Measurements from ENCODE around the gene POM121C.
"Not testable (repeated sequence)": the region's sequence is repeated elsewhere in the genome, so short reads cannot be mapped to it uniquely, and the experiment has no call there.

The POM121C gene

DNA sequence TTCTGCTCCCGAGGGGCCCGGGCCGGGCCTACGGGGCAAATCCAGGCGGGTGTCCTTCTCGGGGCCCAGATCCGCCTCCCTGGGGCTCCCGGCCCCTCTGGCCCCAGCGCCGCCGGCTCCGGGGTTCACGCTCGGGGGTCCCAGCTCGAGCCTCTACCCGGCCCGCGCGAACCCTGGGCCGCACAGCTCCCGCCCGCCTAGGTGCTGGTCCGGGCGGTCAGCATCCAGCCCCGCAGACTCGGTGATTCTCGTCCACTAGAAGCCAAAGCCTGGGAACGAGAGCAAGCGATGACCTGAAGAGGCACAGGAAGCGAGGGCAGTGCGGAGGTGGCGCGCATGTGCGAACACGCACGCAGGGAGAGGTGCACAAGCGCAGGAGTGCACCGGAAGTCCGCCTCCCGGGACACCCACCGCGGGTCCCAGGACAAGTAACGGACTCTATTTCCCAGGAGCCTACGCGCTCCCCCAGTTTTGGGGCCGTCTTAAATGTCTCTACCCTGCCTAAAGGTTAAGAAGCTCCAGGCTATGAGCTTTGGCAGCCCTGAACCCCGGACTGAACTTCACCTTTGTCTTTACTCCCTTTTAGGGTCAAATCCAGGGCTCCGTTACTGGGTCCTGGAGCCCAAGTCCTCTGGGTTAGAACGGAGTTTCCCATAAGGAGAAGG is at the start of gene POM121C:
Gene POM121C (minus strand): TSS at position 321 of the 665 bp plus-strand sequence. CDS start 44,803 bp downstream, outside the sequence.
- peak; percentile 93 for DNase-seq (ENCODE audit: low spot score)

DNA sequence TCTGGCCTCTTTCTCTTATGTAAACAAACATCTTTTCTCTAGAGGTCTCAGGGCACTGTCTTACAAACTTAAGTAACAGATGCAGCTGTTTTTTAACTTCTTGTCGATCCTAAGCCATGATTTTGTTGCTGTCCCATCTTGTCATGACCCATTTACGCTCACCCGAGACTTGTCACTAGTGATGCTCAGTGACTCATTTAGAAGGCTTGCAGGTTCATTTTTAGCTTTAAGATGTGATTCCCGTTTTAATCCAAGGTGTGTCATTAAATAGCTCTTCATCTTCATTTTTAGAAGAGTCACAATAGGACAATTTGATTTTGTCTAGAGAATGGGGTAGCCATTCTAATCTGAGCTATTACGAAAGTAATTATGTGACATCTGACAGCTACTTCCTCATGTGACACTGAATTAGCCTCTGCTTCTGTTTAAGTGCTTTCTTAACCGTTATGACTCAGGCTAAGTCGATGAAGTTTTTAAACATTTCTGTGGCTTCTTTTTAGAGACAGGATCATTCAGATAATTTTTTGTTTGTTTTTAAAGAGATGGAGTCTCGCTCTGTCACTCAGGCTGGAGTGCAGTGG is 48.7 kb upstream of the POM121C start:
- peak; percentile 9 for DNase-seq (ENCODE audit: low spot score)

DNA sequence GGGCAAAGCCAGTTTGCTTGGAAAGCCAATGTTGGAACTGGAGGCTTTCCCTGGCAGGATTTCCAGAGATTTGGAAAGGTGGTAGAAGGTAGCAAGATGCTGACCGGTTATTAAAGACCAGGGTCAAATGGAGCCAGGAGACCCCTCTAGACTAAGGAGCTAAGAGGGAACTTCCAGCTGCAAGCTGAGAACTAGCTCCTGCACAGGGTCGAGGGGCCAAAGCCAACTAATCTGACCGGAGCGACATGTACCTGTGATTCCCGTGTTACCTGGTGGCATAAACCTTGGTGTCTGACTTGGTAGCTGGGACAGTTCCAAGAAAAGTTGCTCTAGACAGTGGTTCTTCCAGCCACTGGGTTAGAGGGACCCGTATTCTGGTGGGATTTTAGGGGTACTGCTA is 47.8 kb upstream of the POM121C start:
- no peak for DNase-seq (ENCODE audit: low spot score)

DNA sequence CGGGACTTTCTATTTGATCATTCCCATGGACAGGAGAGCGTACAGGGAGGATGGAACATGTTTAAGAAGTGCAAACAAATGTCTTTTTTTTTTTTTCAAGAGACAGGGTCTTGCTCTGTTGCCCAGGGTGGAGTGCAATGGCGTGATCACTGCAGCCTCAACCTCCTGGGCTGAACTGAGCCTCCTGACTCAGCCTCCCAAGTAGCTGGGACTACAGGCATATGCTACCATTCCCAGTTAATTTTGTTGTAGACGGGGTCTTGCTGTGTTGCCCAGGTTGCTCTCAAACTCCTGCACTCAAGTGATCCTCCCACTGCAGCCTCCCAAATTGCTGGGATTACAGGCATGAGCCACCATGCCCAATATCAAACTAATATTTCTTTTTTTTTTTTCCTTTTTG is 46.5 kb upstream of the POM121C start:
- no peak for DNase-seq (ENCODE audit: low spot score)

DNA sequence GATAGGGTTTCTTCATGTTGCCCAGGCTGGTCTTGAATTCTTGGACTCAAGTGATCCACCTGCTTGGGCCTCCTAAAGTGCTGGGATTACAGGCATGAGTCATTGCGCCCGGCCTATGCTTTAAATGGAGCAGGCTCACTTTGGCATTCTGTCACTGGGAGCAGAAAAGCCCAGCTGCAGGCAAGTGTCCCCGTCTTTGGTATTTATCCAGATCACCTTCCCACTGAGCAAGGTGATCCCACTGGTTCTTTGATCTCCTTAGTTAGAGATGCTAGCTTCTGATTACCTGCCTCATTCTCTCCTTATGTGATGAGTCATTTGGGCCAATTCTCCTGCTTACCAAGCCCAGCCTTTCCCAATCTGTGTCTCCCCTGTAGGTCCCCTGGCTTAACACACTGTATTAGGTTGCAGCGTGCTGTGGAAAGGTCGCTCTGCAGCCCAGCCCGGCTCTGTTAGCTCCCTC is 45.3 kb upstream of the POM121C start:
- DNase-seq (ENCODE audit: low spot score), result peak; percentile 54

DNA sequence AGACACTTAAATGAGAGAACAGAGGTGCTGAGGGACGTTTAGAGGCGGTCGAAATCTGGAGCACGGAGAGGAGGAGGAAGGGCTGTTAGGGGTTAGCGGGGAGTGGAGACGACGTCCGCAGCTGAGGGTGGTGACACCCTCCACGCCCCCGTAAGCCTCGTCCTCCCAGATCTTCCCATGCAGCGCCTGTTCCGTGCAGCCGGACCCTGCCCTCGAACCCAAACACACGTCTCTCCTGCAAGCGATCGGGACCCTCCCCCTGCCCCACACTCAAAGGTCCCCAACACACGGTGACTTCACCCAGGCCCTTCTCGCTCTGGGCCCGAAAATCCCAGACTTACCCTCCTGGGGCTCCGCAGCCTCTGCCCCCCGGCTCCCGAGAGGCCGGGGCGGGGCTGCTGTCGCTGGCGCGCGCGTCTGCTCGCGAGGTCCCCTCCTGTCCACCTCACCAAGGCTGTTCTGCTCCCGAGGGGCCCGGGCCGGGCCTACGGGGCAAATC is 41.2 kb upstream of the POM121C start:
- DNase-seq (ENCODE audit: low spot score), result not testable (repeated sequence)

DNA sequence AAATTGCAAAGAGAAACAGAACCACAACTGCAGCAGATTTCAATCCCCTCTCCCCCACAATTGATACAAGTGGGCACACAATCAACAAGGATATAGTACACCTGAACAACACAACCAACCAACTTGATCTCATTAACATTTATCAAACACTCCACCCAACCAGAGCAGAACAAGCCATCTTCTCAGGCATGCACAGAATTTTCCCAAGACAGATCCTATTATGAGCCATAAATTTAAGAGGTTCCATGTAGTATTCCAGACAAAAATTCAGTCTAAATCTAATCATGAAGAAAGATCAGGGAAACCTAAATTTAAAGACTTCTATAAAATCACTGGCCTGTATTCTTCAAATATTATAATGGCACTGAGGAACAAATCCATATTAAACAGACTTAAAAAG is 35.6 kb upstream of the POM121C start:
- not testable (repeated sequence) for DNase-seq (ENCODE audit: low spot score)

DNA sequence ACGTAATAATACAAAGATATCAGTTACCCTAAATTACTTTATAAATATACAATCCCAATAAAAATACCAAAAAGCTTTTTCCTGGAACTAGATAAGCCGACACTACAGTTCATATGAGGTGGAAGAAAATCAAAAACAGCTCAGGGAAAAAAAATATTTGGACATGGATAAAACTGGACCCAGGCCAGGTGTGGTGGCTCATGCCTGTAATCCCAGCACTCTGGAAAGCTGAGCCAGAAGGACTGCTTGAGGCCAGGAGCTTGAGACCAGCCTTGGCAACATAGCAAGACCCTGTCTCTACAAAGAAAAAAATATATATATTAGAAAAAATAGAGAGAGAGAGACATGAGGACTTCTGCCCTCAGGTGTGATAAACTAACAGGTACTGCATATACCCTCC is 32.7 kb upstream of the POM121C start:
- DNase-seq (ENCODE audit: low spot score), result not testable (repeated sequence)

DNA sequence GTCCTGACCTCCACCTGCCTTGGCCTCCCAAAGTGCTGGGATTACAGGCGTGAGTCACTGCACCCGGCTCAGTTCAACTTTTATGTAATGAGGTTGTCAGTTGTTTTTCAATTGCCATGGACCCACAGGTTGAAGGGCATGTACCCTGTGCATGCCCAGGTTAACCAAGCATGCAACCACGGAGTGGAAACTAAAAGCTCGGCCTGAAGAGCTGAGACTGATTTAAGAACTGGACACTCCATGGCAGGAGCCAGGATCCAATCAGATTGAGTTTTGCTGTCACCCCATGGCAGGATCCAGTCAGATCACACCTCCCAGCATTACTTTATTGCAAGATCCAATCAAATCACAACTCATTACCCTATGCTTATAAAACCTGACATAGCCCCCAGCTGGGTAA is 22.9 kb upstream of the POM121C start:
- not testable (repeated sequence) for DNase-seq (ENCODE audit: low spot score)

DNA sequence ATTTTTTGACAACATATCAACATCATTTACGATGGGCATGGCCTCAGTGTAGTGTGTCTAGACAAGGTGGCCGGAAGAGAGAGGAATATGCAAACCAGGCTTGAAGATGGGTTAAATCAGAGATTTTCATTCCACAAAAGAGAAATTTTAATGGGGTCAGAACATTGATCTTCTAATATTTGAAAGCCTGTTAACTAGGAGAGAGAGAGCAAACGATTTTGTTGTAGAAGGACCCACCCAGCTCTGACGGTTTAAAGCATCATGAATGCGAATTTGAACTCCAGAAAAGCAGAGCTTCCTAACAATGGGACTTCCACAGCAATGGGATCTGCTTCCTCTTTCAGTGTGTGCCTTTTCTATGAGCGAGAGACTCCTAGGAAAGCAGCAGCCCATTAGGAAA is 5.9 kb upstream of the POM121C start, which contains the start of gene SPDYE5:
Gene SPDYE5 (plus strand): TSS at position 301 of the 400 bp plus-strand sequence. CDS start 1,728 bp downstream, outside the sequence.
- not testable (repeated sequence) for DNase-seq (ENCODE audit: low spot score)

DNA sequence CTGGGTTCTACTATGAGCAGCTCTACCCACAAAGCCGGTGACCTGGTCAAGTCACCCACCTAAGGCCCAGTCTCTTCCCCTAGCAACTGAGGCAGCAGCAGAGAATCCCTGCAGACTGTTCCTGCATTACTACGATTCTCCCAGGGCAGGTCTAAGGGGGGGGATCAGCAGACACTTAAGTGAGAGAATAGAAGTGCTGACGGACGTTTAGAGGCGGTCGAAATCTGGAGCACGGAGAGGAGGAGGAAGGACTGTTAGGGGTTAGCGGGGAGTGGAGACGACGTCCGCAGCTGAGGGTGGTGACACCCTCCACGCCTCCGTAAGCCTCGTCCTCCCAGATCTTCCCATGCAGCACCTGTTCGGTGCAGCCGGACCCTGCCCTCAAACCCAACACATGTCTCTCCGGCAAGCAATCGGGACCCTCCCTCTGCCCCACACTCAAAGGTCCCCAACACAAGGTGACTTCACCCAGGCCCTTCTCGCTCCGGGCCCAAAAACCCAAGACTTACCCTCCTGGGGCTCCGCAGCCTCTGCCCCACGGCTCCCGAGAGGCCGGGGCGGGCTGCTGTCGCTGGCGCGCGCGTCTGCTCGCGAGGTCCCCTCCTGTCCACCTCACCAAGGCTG is 632 bp downstream of the POM121C start:
- DNase-seq (ENCODE audit: low spot score), result not testable (repeated sequence)

DNA sequence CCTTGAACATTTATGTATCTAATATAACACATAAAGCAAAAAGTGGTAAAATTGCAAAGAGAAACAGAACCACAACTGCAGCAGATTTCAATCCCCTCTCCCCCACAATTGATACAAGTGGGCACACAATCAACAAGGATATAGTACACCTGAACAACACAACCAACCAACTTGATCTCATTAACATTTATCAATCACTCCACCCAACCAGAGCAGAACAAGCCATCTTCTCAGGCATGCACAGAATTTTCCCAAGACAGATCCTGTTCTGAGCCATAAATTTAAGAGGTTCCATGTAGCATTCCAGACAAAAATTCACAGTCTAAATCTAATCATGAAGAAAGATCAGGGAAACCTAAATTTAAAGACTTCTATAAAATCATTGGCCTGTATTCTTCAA is 5.8 kb downstream of the POM121C start:
- not testable (repeated sequence) for DNase-seq (ENCODE audit: low spot score)

DNA sequence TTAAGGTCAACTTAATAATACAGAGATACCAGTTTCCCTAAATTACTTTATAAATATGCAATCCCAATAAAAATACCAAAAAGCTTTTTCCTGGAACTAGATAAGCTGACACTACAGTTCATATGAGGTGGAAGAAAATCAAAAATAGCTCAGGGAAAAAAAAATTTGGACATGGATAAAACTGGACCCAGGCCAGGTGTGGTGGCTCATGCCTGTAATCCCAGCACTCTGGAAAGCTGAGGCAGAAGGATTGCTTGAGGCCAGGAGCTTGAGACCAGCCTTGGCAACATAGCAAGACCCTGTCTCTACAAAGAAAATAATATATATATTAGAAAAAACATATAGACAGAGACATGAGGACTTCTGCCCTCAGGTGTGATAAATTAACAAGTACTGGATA is 8.6 kb downstream of the POM121C start:
- DNase-seq (ENCODE audit: low spot score), result not testable (repeated sequence)

DNA sequence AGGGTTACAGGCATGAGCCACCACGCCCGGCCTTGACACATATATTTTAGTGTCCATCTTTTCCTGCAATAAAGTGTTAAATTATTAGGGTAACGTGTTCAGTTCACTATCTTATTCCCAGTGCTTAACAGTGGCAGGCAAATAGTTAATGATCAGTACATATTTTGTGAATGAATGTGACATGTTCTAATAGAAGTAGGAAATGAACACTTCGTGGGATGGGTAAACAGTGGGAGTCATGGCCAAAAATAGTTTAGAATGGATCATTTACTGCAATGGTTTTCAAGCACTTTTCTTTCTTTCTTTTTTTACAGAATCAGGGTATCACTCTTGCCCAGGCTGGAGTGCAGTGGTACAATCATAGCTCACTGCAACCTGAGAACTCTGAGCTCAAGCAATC is 15.9 kb downstream of the POM121C start:
- not testable (repeated sequence) for DNase-seq (ENCODE audit: low spot score)

DNA sequence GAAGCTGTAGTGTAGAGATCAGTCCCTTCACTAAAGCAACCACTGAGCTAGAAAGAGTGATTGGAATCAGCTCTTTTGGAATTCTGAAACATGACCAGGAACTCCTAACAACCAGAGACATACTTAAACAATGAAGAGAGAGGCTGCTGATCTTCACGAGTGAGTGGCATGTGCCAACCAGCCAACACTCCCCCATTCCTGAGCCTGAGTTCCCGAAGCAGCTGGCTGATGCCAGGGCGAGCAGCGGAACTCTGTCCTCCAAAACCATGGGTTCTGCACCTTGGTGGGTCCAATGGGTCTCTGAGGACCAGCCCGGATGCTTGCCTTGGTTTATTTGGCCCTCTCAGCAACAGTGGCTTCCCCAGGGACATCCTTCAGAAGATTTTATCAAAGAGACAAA is 25.6 kb downstream of the POM121C start:
- not testable (repeated sequence) for DNase-seq (ENCODE audit: low spot score)

DNA sequence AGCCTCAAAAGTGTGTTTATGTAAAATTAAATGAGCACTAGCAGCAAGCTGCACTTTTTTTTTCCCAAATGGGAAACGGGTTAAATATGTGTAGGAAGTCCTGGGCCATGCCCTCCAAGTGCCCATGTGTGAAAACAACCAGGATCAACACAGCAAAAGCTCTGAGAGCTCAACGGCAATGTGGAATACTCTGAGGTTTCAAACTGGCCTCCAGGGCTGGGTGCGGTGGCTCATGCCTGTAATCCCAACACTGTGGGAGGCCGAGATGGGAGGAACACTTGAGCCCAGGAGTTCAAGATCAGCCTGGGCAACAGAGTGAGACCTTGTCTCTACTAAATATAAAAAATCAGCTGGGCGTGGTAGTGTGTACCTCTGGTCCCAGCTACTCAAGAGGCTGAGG is 28.1 kb downstream of the POM121C start:
- not testable (repeated sequence) for DNase-seq (ENCODE audit: low spot score)

DNA sequence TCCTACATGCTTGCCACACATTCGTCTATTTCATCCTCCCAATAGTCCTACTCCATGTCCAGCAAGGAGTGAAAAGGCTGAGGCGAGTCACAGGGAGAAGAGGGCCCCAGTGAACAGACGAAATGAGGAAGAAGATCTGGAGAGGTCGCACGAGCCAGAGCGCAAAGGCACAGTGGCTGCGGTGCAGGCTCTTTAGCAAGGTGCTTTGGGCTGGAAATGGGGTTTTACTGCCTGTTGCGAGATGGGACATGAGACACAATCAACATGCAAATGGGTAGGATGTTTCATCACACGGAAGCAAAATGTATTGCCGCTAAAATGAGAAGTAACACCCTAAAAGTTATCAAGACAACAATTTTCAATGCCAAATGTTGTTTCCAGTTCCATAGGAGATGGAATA is 29.7 kb downstream of the POM121C start:
- not testable (repeated sequence) for DNase-seq (ENCODE audit: low spot score)

DNA sequence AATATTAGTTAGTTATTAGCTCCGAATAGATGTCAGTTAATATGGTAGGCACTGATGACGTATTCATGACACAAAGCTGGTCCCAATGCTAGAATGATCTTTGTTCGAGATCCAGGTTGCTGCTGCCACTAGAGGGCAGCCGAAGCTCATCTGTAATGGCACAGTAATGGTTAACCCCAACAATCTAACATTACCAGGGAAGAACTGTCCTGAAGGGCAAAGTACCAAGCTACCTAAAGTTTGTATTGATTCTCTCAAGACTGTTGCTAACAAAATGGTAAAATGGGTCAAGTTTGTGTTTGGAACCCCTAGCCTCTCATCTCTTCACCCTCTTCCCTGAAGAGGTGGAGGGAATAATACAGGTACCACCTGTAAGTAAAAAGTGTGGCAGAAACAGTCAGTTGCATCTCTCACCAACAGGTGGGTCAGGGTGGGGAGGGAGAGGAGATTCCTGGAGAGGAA is 33.6 kb downstream of the POM121C start:
- DNase-seq (ENCODE audit: low spot score), result not testable (repeated sequence)

DNA sequence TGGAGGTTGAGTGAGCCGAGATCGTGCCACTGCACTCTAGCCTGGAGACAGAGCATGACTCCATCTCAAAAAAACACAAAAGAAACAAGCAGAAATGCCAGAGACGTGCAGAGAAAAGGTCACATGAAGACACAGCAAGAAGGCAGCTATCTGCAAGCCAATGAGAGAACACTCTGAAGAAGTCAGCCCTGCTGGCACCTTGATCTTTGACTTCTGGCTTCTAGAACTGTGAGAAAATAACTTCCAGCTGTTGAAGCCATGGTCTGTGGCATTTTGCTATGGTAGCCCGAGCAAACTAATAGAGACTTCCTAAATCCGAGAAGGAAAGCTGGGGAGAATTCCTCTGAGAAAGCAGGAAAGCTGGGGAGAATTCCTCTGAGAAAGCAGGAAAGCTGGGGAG is 36.2 kb downstream of the POM121C start:
- not testable (repeated sequence) for DNase-seq (ENCODE audit: low spot score)

DNA sequence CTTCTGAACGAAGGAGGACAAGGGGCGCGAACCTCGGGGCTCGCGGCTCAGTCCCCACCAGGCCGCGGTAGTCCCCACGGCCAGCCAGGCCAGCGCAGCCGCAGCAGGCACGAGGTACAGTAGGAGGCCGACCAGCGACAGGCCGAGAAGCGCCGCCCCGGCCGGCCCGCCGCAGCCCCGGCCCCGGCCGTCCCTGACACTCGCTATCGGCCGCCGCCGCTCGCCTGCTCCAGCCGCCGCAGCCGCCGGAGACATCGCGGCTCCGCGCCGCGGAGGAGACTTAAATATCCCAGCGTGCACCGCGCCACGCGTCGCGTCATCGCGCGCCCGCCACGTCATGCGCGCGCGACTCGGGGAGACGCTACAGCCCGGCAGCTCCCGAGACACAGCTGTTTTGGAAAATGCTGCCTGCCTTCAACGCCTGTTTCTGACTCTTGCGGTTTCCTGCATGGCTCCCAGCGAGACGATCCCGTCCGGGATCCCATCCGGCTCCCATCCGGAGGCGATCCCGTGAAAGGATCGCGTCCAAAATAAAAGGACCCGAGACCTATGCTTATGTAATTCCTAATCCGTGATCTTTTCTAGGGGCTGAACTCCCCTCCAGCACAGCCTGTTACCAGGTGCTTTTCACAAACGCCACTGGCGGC is 43.5 kb downstream of the POM121C start:
- DNase-seq (ENCODE audit: low spot score), result peak; percentile 14

DNA sequence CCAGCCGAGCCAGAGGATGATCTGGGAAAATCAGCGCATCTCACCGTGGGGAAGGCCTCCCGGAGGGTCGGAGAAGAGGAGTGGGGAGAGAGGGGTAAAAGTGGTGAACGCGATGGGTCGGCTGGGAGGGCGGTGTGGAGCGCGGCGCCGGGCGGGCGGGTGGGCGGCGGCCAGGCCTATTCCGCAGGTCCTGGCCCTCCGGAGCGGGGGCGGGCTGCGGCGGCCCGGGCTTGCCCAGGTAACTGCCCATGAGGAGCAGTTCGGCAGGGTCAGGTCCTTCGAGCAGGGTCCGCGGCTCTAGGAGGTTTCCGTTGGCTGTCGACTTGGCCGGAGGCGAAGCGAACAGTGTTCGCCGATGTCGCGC is 44.0 kb downstream of the POM121C start:
- DNase-seq (ENCODE audit: low spot score), result not testable (repeated sequence)

DNA sequence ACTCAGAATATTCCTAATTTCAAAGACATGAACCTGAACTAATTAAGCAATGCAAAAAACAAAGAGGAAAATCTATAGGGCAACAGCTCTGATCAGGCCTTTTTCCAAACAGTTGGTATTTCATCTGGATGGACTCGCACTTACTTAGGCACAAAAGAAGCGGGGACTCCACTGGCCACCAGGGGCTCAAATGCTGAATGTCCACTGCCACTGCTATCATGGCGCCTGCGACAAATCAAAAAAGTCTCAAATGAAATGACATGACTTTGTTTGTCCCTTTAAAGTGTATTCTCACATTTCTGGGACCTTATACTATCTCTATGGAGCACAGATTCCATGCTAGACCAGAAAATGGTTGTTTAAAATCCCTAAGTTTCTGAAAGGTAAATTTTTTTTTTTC is 47.1 kb downstream of the POM121C start:
- not testable (repeated sequence) for DNase-seq (ENCODE audit: low spot score)

Measured in LoVo (cell line).